HG02642 (cell line): ENCODE results near the gene MUS81.
"Not testable (repeated sequence)": the region's sequence is repeated elsewhere in the genome, so short reads cannot be mapped to it uniquely, and the experiment has no call there.

ENCODE experiments used
- ATAC-seq: cut with Tn5 transposase; IDR thresholded peaks from one replicate; pipeline ENCODE4 v1.9.1; 2021; ENCODE audit warnings: mild to moderate bottlenecking; ENCODE audit not compliant: unreplicated experiment, poor library complexity

Gene MUS81

GRCh38 chr11:65888163-65888814 lies 28.1 kb downstream of the MUS81 start, which contains the start of gene FIBP:
Gene FIBP, minus strand, starts transcription at chr11:65888471. Its CDS starts 53 bp downstream, at chr11:65888418.
- ATAC-seq: peak; percentile 55

GRCh38 chr11:65890324-65891218 lies 30.3 kb downstream of the MUS81 start, which contains the start of gene CCDC85B:
Gene CCDC85B, plus strand, starts transcription at chr11:65890673. Its CDS starts 111 bp downstream, at chr11:65890784.
- ATAC-seq: peak; percentile 62

GRCh38 chr11:65891219-65892136 lies 31.2 kb downstream of the MUS81 start:
- no peak for ATAC-seq

- not testable (repeated sequence) for ATAC-seq
Measured at GRCh38 chr11:65892137-65892540, 31.9 kb downstream of the MUS81 start.

GRCh38 chr11:65892661-65893317 lies 32.6 kb downstream of the MUS81 start:
- no peak for ATAC-seq

- ATAC-seq: no peak
Measured at GRCh38 chr11:65894034-65894591, 33.9 kb downstream of the MUS81 start.

GRCh38 chr11:65895482-65895981 lies 35.3 kb downstream of the MUS81 start:
- ATAC-seq: no peak

- ATAC-seq: no peak
Measured at GRCh38 chr11:65896034-65896999, 36.1 kb downstream of the MUS81 start.

- no peak for ATAC-seq
Measured at GRCh38 chr11:65897020-65897471, 36.8 kb downstream of the MUS81 start.

- ATAC-seq: no peak
Measured at GRCh38 chr11:65898656-65899355, 38.6 kb downstream of the MUS81 start.

- peak; percentile 1 for ATAC-seq
Measured at GRCh38 chr11:65899356-65900124, 39.3 kb downstream of the MUS81 start.

- peak; percentile 79 for ATAC-seq
Measured at GRCh38 chr11:65900125-65900898, 40.1 kb downstream of the MUS81 start, which contains the start of gene FOSL1. Gene FOSL1, minus strand, starts transcription at chr11:65900388. Its CDS starts 49 bp downstream, at chr11:65900339.

- ATAC-seq: no peak
Measured at GRCh38 chr11:65900899-65901180, 40.6 kb downstream of the MUS81 start.

GRCh38 chr11:65903068-65903481 lies 42.8 kb downstream of the MUS81 start:
- ATAC-seq: no peak

- no peak for ATAC-seq
Measured at GRCh38 chr11:65903715-65904114, 43.5 kb downstream of the MUS81 start.

GRCh38 chr11:65906602-65907001 lies 46.4 kb downstream of the MUS81 start:
- ATAC-seq: no peak
